Measurements from ENCODE around the gene ZNF76. TPM values are rescaled to one million over a fixed set of nuclear protein-coding genes. Genes with fewer than 3 reads are reported as not detected.
A peak's percentile ranks its signal among the peaks of the same experiment; 100 is the strongest.

Gene ZNF76
- total and polyA plus RNA-seq, 2 of the 8 experiments (the other 6 are each of a cell fraction or from before 2014, with no cell fraction given), result 17.9 to 23.9 TPM

- FAIRE-seq (no peak), DNase-seq (ENCODE audit: low read depth in 1 of 2, low spot score in 2 of 2) (no peak)
- H4K20me1 ChIP-seq (replicated peaks in 1 of 2; ENCODE audit: control insufficient read depth in 1 of 2, insufficient read depth in 2 of 2, low read length in 2 of 2), result peaks cover 0 to 3% of the 10 kb centered on the region in 2 experiments
- TF ChIP-seq ATF3 (IDR thresholded peaks at IDR 0.05; ENCODE audit: insufficient read depth, low read depth, low read length) (no peak), POU5F1 (IDR thresholded peaks at IDR 0.05; ENCODE audit: low read depth, low read length) (no peak), USF2 (IDR thresholded peaks at IDR 0.05; ENCODE audit: low read length) (no peak), GABPA (IDR thresholded peaks at IDR 0.05; ENCODE audit: borderline replicate concordance, insufficient read depth, low read length) (no peak), CTCF (IDR thresholded peaks at IDR 0.05; ENCODE audit: control extremely low read depth in 1 of 3, insufficient read depth in 1 of 3, low read depth in 1 of 3, low read length in 3 of 3) (no peak), JUND (IDR thresholded peaks at IDR 0.05; ENCODE audit: low read length) (no peak)
Observed at GRCh38 chr6:35343092-35343834, 83.7 kb downstream of the ZNF76 start.

More at GRCh38 chr6:35343092-35343834, 83.7 kb downstream of the ZNF76 start:
- Histone ChIP-seq H4K5ac (ENCODE audit: insufficient read length, low read depth, low read length) (no peak overlapping the region), H3K27ac (ENCODE audit: low read depth, low read length) (no peak overlapping the region), H3K23me2 (ENCODE audit: low read depth, low read length) (peaks cover 7% of the 10 kb centered on the region), H3K9ac (replicated peaks in 1 of 4; ENCODE audit: extremely low read depth in 1 of 4, low read depth in 3 of 4, low read length in 3 of 4) (peak overlapping the region in 3 of 4 experiments; percentile 60 to 82 (median 60); a peak in 6 of 7 replicates), H3K79me2 (ENCODE audit: control insufficient read depth in 1 of 2, insufficient read depth in 2 of 2, low read length in 2 of 2) (peaks cover 0 to 10% of the 10 kb centered on the region in 2 experiments; a peak in 2 of 4 replicates), H3K4me2 (ENCODE audit: insufficient read depth in 1 of 2, low read depth in 2 of 2, low read length in 2 of 2) (peak overlapping the region; percentile 79 to 95), H4K91ac (replicated peaks; ENCODE audit: insufficient read length, low read length) (no peak overlapping the region), H3K4me3 (ENCODE audit: extremely low read depth in 1 of 4, insufficient read depth in 2 of 4, low read depth in 3 of 4, low read length in 4 of 4) (peak overlapping the region; percentile 38 to 77 (median 62)), H3K14ac (ENCODE audit: insufficient read length) (no peak overlapping the region), H2BK12ac (ENCODE audit: low read depth, low read length) (no peak overlapping the region), H4K8ac (ENCODE audit: extremely low read depth, insufficient read depth, low read length) (peak overlapping the region; percentile 73; the same call in 1 of the 2 replicates), H2BK20ac (ENCODE audit: low read length) (no peak overlapping the region), H2BK15ac (ENCODE audit: low read length) (peak overlapping the region; percentile 61; the same call in 1 of the 2 replicates), H3K27me3 (replicated peaks in 1 of 4; ENCODE audit: control insufficient read depth in 3 of 4, extremely low read depth in 1 of 4, insufficient read depth in 3 of 4, low read length in 3 of 4) (no peaks in the 10 kb centered on the region), H3K79me1 (ENCODE audit: low read depth, low read length) (peaks cover 12% of the 10 kb centered on the region; the same call in 1 of the 2 replicates), H2BK120ac (replicated peaks; ENCODE audit: low read depth, low read length) (no peak overlapping the region), H2BK5ac (ENCODE audit: low read depth, low read length) (no peak overlapping the region), H3K4me1 (replicated peaks in 1 of 4; ENCODE audit: control insufficient read depth in 3 of 4, insufficient read depth in 4 of 4, low read length in 3 of 4) (peaks cover 0 to 7% (median 1%) of the 10 kb centered on the region in 4 experiments; a peak in 3 of 7 replicates), H3K4ac (replicated peaks; ENCODE audit: insufficient read length, low read depth, low read length) (no peak overlapping the region), H3K56ac (replicated peaks; ENCODE audit: insufficient read length, low read depth, low read length) (no peak overlapping the region), H3K9me3 (ENCODE audit: insufficient read depth in 2 of 2, low read depth in 1 of 2, low read length in 1 of 2) (no peaks in the 10 kb centered on the region), H3K23ac (ENCODE audit: insufficient read length) (no peak overlapping the region), H2AK5ac (ENCODE audit: low read depth, low read length) (0 out of 2 replicates have a peak overlapping the region, but pooled peaks have one; percentile 65), H2AFZ (ENCODE audit: low read length) (peak overlapping the region; percentile 1; the same call in 1 of the 2 replicates), H3K18ac (ENCODE audit: extremely low read depth, low read length) (no peak overlapping the region), H3K36me3 (ENCODE audit: control insufficient read depth in 2 of 4, insufficient read depth in 4 of 4, low read length in 3 of 4) (no peaks in the 10 kb centered on the region)
- 56% methylated on average over 13 of the region's 13 CpGs; no CpG with 5 or more reads in 1 of the 2 experiments for WGBS, 2 experiments (ENCODE audit: extremely low coverage in 1 of 2, insufficient coverage in 1 of 2, insufficient read length in 1 of 2, insufficient replicate concordance in 2 of 2, low coverage in 1 of 2, low lambda C conversion rate in 2 of 2, missing lambda C conversion rate in 1 of 2)
- CTCF ChIA-PET (ENCODE audit: partially characterized antibody), result interaction anchor here (0.7 to 7.0 kb wide), 24 partner anchors 11 to 985 kb away, joined by 3 to 140 read pairs (median 6); partner anchors contain the start of genes DEF6 and FANCE
- POLR2A ChIA-PET (ENCODE audit: partially characterized antibody), result interaction anchor here (0.5 to 2.9 kb wide), 12 partner anchors 11 to 141 kb away, joined by 3 to 11 read pairs (median 4); partner anchors contain the start of gene RPL10A
